Skeletal muscle cell (primary cell): ENCODE results near the gene FAM107B.
"Not testable (repeated sequence)": the region's sequence is repeated elsewhere in the genome, so short reads cannot be mapped to it uniquely, and the experiment has no call there.

Source experiments
- DNase-seq: peaks from one replicate; pipeline ENCODE4 v3.0.0-alpha.2; 2010; ENCODE audit warnings: low read depth
- H3K4me3 ChIP-seq: 2 replicates; pipeline ENCODE4 v1.5.1; 2011; ENCODE audit warnings: low read depth, mild to moderate bottlenecking, control low read depth, low read length, moderate library complexity

The FAM107B gene

GRCh38 chr10:14671386-14671831 lies 103.3 kb downstream of the FAM107B start:
- no peak overlapping the region for H3K4me3 ChIP-seq
- no peak for DNase-seq

- H3K4me3 ChIP-seq: no peak overlapping the region
- DNase-seq: no peak
These were observed 104.0 kb downstream of the FAM107B start for GRCh38 chr10:14670551-14671240.

- H3K4me3 ChIP-seq: no peak overlapping the region
- DNase-seq: no peak
These were observed 105.1 kb downstream of the FAM107B start for GRCh38 chr10:14669576-14669975.

- no peak overlapping the region for H3K4me3 ChIP-seq
- no peak for DNase-seq
These were observed 106.9 kb downstream of the FAM107B start for GRCh38 chr10:14667781-14668180.

- H3K4me3 ChIP-seq: no peak overlapping the region
These were observed 107.4 kb downstream of the FAM107B start for GRCh38 chr10:14667280-14667679.

GRCh38 chr10:14665865-14666857 lies 108.5 kb downstream of the FAM107B start:
- no peak overlapping the region for H3K4me3 ChIP-seq
- DNase-seq: no peak

More at GRCh38 chr10:14667280-14667679, 107.4 kb downstream of the FAM107B start:
- DNase-seq: no peak

GRCh38 chr10:14665304-14665703 lies 109.4 kb downstream of the FAM107B start:
- no peak for DNase-seq

GRCh38 chr10:14664345-14664744 lies 110.4 kb downstream of the FAM107B start:
- DNase-seq: no peak
- H3K4me3 ChIP-seq: no peak overlapping the region

More at GRCh38 chr10:14665304-14665703, 109.4 kb downstream of the FAM107B start:
- H3K4me3 ChIP-seq: no peak overlapping the region

GRCh38 chr10:14661818-14662217 lies 112.9 kb downstream of the FAM107B start:
- H3K4me3 ChIP-seq: no peak overlapping the region
- DNase-seq: no peak

- no peak overlapping the region for H3K4me3 ChIP-seq
- DNase-seq: no peak
These were observed 113.9 kb downstream of the FAM107B start for GRCh38 chr10:14660831-14661230.

- DNase-seq: no peak
- H3K4me3 ChIP-seq: no peak overlapping the region
These were observed 115.0 kb downstream of the FAM107B start for GRCh38 chr10:14659626-14660196.

GRCh38 chr10:14659137-14659536 lies 115.6 kb downstream of the FAM107B start:
- H3K4me3 ChIP-seq, DNase-seq: not testable (repeated sequence)

GRCh38 chr10:14658331-14659127 lies 116.2 kb downstream of the FAM107B start:
- no peak overlapping the region for H3K4me3 ChIP-seq
- no peak for DNase-seq

- no peak overlapping the region for H3K4me3 ChIP-seq
These were observed 118.5 kb downstream of the FAM107B start for GRCh38 chr10:14656052-14656730.

GRCh38 chr10:14654821-14655382 lies 119.8 kb downstream of the FAM107B start:
- H3K4me3 ChIP-seq: no peak overlapping the region
- DNase-seq: no peak

More at GRCh38 chr10:14656052-14656730, 118.5 kb downstream of the FAM107B start:
- no peak for DNase-seq

- no peak overlapping the region for H3K4me3 ChIP-seq
- DNase-seq: no peak
These were observed 121.2 kb downstream of the FAM107B start for GRCh38 chr10:14653271-14654161.

GRCh38 chr10:14652816-14653215 lies 121.9 kb downstream of the FAM107B start:
- DNase-seq: no peak
- no peak overlapping the region for H3K4me3 ChIP-seq
